Lower leg skin (tissue), 4 donors: ENCODE results near the gene TMEM63A. TPM values are rescaled to one million over a fixed set of nuclear protein-coding genes. Genes with fewer than 3 reads are reported as not detected.
"Not testable (repeated sequence)": the region's sequence is repeated elsewhere in the genome, so short reads cannot be mapped to it uniquely, and the experiment has no call there.

ENCODE experiments used
- DNase-seq, 2 donors: peaks; one replicate each; pipeline ENCODE4 v3.0.0-alpha.2; 2019; ENCODE audit warnings: low spot score in 2 of 2
- H3K4me3 ChIP-seq: fragments of 200-600 bp; sonication (generic); 2 replicates; pipeline ENCODE4 v1.5.1; 2017; ENCODE audit warnings: mild to moderate bottlenecking, low read depth; ENCODE audit not compliant: poor library complexity, severe bottlenecking
- CTCF ChIP-seq, 3 donors: fragments of 450-650 bp; IDR thresholded peaks; one replicate each; pipeline ENCODE4 v1.5.1; 2016; ENCODE audit warnings: antibody characterized with exemption in 3 of 3, mild to moderate bottlenecking in 3 of 3, moderate library complexity in 2 of 3
- POLR2A ChIP-seq, 2 donors: fragments of 450-650 bp; IDR thresholded peaks; one replicate each; pipeline ENCODE4 v1.6.1; 2016 to 2017; ENCODE audit warnings: antibody characterized with exemption in 2 of 2, mild to moderate bottlenecking in 1 of 2, moderate library complexity in 1 of 2
- WGBS, 2 donors: methylation state at CpG; one replicate each; pipeline ENCODE4 v1.1.5; 2018; 5-methylcytosine and 5-hydroxymethylcytosine counted together
- intact Hi-C: fragments of 100-400 bp; cut with DNase I; formaldehyde crosslinking; loops from one replicate; pipeline ENCODE4 v1.15.0; 2023; ENCODE audit warnings: low total_unique reads
- microRNA-seq, 2 donors: library from miRNA; unstranded; fragments of <30 nt; microRNA quantifications; one replicate each; pipeline ENCODE4, GENCODE V29; 2016; ENCODE audit warnings: borderline replicate concordance in 2 of 2, borderline number of aligned reads in 1 of 2
- total RNA-seq, 4 donors: library from RNA; depleted of rRNA; stranded (reverse); fragments of >200 nt; gene quantifications; one replicate each; pipeline ENCODE4 v1.1.0, GENCODE V29; 2016

Gene TMEM63A
- total RNA-seq, 4 donors from 2014 or later = 29.1 to 49.1 (median 42.9) TPM

- 0% methylated on average over 57 to 75 of the region's 80 CpGs for WGBS, 2 donors
- TF ChIP-seq CTCF (IDR thresholded peaks at IDR 0.05) (no peak), POLR2A (IDR thresholded peaks at IDR 0.05) (no peak)
- DNase-seq = peak; percentile 89 to 98
- peak within 1 kb of the TSS; percentile 40 for H3K4me3 ChIP-seq
- intact Hi-C loops = no loop called here
Observed at GRCh38 chr1:225809842-225810578, 72.2 kb downstream of the TMEM63A start, which contains the start of gene EPHX1. TSS of gene EPHX1 (plus strand) at chr1:225810124. CDS start at chr1:225828730, 18,606 bp downstream.

DNA sequence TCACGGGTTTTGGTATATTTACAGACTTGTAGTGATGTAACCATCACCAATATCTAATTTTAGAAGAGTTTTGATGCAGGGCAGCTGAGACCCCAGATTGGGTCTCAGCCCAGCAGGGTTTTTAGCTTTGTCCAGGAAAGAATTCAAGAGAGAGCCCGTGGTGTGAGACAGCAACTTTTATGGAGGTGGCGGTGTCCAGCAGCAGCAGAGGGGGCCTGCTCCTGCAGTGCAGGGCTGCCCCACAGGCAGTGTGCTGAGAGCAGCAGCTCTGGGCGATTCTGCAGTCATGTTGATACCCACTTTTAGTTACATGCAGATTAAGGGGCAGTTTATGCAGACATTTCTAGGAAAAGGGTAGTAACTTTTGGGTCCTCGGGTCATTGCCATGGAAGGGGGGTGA is 74.0 kb downstream of the TMEM63A start:
- no peak overlapping the region for H3K4me3 ChIP-seq
- TF ChIP-seq POLR2A (IDR thresholded peaks at IDR 0.05) (no peak), CTCF (IDR thresholded peaks at IDR 0.05) (no peak)
- intact Hi-C loops = no loop called here
- WGBS, 2 donors = 81% methylated on average over 5 of the region's 5 CpGs
- no peak for DNase-seq

DNA sequence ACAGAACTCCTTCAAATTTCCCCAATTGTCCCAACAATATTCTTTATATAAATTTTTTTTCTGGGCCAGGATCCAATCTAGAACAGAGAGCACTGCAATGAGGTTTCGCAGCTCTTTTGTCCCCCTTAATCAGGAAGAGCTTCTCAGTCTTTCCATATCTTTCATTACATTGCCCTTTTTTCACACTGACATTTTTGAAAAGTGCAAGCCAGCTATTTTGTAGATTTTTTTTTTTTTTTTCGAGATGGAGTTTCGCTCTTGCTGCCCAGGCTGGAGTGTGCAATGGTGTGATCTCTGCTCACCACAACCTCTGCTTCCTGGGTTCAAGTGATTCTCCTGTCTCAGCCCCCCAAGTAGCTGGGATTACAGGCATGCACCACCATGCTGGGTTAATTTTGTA is 75.4 kb downstream of the TMEM63A start:
- 90 to 94% methylated on average over 3 of the region's 3 CpGs for WGBS, 2 donors
- intact Hi-C loops, DNase-seq, H3K4me3 ChIP-seq: not testable (repeated sequence)

- WGBS, 2 donors = 93 to 96% methylated on average over 1 of the region's 1 CpG
- DNase-seq = no peak
- intact Hi-C loops = no loop called here
- no peak overlapping the region for H3K4me3 ChIP-seq
- no peak for TF ChIP-seq CTCF (IDR thresholded peaks at IDR 0.05)
- no peak for TF ChIP-seq POLR2A (IDR thresholded peaks at IDR 0.05)
Observed at GRCh38 chr1:225806249-225806648, 75.9 kb downstream of the TMEM63A start.

DNA sequence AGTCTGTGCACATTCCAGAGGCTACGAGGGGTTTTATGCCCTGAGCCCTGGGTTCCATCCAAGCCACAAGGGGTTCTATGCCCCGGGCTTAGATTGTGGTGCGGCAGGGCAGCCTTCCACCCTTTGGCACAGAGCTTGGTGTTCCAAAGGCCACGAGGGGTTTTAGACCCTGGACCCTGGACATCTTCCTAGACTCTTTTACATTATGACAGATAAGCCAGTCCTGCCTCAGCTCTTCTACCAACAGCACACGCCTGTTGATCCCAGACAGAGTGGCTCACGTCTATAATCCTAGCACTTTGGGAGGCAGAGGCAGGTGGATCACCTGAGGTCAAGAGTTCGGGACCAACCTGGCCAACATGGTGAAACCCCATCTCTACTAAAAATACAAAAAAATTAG is 81.0 kb downstream of the TMEM63A start:
- intact Hi-C loops, DNase-seq, H3K4me3 ChIP-seq: not testable (repeated sequence)
- 83 to 86% methylated on average over 7 of the region's 7 CpGs for WGBS, 2 donors

GRCh38 chr1:225796097-225796496 is 86.1 kb downstream of the TMEM63A start:
- DNase-seq, intact Hi-C loops, H3K4me3 ChIP-seq: not testable (repeated sequence)
- WGBS, 2 donors = 98 to 99% methylated on average over 15 to 18 of the region's 18 CpGs

Small RNAs within 50 kb of the gene (microRNA-seq; reads per million reads assigned to microRNA genes)
- gene MIR6741 = 0.68 to 1.1 reads per million in 2 donors

Other genes with a start within 250 kb of the TMEM63A start
- gene ENAH, start 229.3 kb downstream of the TMEM63A start, total RNA-seq = 10 to 100 TPM; 32.5 to 37.4 (median 35.2) TPM
- gene SRP9, start 104.6 kb downstream of the TMEM63A start, total RNA-seq = 100 to 1,000 TPM; 117 to 191 (median 154) TPM
- 10 to 100 TPM; 42.9 to 62.7 (median 56.8) TPM for gene EPHX1, start 72.3 kb downstream of the TMEM63A start, total RNA-seq
- 1 to 10 TPM in 1 of 4 donors, under 1 TPM in 2, not detected in 1; 0.19 to 1.2 (median 0.39) TPM for gene LEFTY1, start 6.8 kb upstream of the TMEM63A start, total RNA-seq
- gene PYCR2, start 41.9 kb upstream of the TMEM63A start, total RNA-seq = 10 to 100 TPM; 35.4 to 43.1 (median 37.9) TPM
- gene LEFTY2, start 58.8 kb upstream of the TMEM63A start, total RNA-seq = under 1 TPM in 2 of 4 donors, not detected in 2; 0.16 to 0.86 TPM
- gene SDE2, start 117.0 kb upstream of the TMEM63A start, total RNA-seq = 10 to 100 TPM; 26.2 to 32.7 (median 30.9) TPM
- gene H3-3A, start 180.3 kb upstream of the TMEM63A start, total RNA-seq = 100 to 1,000 TPM; 304 to 569 (median 410) TPM